ENCODE data around the gene KDM8.

Gene KDM8

DNA sequence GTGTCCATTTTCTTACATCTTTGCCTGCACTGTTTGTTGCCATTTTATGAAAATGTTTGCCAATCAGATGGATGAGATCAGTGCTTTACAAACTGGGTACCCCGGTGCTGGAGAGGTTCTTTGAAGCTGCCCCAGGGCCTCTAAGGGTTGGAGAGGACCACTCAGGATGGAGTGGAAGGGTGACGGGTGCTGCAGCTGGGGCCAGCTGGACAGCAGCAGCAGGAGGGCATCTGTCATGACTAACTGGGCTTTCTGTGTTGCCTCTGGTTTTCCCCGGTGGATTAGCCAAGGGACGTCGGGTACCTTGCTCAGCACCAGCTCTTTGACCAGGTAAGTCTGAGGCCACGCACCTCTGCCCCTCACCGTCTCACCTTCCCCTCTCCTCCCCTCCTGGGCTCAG is 12.3 kb downstream of the KDM8 start:
- DNase-seq (ENCODE audit: low read depth in 2 of 2) = no peak

GRCh38 chr16:27216297-27216885 is 13.1 kb downstream of the KDM8 start:
- no peak for DNase-seq (ENCODE audit: low read depth in 2 of 2)

GRCh38 chr16:27217256-27217655 is 13.9 kb downstream of the KDM8 start:
- peak in 1 of 2 experiments; percentile 34 for DNase-seq (ENCODE audit: low read depth in 2 of 2)

DNA sequence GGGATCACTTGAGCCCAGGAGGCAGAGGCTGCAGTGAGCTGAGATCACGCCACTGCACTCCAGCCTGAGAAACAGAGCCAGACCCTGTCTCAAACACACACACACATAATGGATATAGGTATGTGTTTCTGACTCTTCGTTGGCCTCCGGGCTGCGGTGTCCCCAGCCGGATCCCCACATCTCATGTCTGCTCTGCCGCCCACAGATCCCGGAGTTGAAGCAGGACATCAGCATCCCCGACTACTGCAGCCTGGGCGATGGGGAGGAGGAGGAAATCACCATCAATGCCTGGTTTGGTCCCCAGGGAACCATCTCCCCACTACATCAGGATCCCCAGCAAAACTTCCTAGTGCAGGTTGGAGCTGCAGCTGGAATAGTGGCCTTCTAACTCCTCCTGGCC is 15.4 kb downstream of the KDM8 start:
- DNase-seq (ENCODE audit: low read depth in 2 of 2) = no peak

- DNase-seq (ENCODE audit: low read depth in 2 of 2) = no peak
Observed at GRCh38 chr16:27219161-27219560, 15.8 kb downstream of the KDM8 start.

DNA sequence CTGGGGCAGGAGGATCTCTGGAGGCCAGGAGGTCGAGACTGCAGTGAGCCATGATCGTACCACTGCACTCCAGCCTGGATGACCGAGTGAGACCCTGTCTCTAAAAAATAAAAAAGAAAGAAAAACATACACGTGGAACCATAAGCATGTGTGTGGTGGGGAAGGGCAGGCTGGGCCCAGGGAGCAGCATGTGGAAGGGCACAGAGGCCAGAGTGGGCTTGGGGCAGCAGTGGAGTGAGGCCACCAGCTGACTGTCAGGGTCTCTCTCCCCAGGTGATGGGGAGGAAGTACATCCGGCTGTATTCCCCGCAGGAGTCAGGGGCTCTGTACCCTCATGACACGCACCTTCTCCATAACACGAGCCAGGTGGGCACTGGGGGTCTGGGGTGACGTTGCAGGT is 16.8 kb downstream of the KDM8 start:
- DNase-seq (ENCODE audit: low read depth in 2 of 2) = no peak

DNA sequence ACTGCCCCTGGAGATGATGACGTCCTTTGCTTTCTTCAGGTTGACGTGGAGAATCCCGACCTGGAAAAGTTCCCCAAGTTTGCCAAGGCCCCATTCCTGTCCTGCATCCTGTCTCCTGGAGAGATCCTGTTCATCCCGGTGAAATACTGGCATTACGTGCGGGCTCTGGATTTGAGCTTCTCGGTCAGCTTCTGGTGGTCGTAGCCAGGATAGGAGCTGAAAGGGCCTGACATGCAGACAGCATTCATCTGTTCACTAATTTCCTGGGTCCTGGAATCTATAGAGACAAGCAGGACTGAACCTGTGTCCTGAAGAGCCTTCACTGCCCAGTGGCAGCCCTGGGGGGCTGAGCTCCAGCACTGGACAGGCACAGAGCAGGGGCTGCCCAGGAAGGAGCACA is 17.2 kb downstream of the KDM8 start:
- DNase-seq (ENCODE audit: low read depth in 2 of 2) = no peak

- no peak for DNase-seq (ENCODE audit: low read depth in 2 of 2)
Observed at GRCh38 chr16:27220991-27221390, 17.7 kb downstream of the KDM8 start.

DNA sequence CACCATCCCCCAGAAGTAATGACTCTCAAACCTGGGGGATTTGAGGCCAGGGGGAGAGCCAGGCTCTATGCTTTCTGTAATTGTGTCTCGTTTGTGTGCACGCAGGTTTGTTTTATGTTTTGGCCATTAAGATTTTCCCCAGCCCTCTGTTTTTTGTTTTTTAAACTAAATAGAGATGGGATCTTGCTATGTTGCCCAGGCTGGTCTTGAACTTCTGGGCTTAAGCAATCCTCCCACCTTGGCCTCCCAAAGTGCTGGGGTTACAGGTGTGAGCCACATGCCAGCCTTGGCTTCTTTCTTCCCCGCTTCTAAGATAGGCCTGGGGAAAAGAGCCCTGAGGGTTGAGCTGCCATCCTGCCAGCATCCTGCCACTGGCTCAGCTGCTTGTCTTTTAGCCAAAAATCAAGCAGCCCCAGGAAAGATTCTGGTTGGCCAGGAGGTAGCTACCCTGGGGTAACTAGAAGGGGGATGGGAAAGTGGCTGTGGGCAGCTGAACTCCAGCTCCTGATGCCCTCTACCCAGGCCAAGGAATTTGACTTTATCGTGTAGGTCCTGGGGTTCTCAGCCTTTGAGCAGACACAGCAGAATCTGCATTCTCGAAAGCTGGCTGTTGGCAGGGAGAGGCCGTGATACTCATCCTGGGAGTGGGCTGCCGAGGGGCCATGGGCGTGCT is 18.4 kb downstream of the KDM8 start:
- DNase-seq (ENCODE audit: low read depth in 2 of 2) = no peak

GRCh38 chr16:27222249-27223225 is 19.2 kb downstream of the KDM8 start:
- DNase-seq (ENCODE audit: low read depth in 2 of 2) = no peak

DNA sequence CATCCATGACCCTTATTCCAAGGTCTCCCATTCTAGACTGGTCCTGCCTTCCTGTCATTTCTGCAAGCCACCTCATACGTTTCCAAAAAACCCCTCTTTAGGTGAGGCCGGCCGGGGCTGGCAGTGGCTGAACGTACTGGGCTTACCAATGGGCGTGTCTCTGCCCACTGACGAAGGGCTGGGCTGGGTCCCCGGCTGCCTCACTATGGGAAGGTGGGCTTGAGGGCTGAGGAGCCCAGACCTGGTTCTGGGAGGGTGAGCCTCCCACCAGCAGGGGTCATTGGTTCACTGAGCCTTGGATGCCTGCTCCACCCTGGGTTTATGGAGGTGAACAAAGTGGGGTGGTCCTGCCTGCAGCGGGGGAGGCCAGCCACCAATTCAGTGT is 19.9 kb downstream of the KDM8 start:
- DNase-seq (ENCODE audit: low read depth in 2 of 2) = no peak

GRCh38 chr16:27223701-27224100 is 20.4 kb downstream of the KDM8 start:
- no peak for DNase-seq (ENCODE audit: low read depth in 2 of 2)

- no peak for DNase-seq (ENCODE audit: low read depth in 2 of 2)
Observed at GRCh38 chr16:27224271-27224737, 21.0 kb downstream of the KDM8 start.

DNA sequence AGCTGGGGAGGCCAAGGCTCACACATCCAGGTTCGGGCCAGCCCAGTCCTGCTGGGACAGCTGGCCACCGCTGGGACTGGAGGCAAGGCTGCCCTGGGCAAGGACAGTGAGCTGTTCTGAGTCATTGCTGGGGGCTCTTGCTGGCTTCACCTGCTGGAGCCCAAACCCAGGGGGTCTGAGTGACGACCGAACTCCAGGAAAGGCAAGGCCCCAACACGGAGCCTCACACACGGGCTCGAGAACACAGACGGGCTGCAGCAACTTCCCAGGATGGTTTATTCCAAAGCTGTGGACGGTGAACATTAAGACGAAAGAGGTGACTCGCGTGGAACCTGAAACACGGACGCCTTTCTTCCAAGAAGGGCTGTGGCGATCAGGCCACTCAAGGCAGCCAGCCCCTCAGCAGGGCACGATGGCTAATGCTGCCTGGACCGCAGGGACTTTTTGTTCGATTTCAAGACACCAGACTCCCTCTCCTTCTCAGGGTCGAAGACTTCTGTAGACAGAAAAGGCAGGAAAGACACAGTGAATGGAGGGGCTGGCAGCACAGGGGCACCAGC is 21.5 kb downstream of the KDM8 start:
- no peak for DNase-seq (ENCODE audit: low read depth in 2 of 2)

GRCh38 chr16:27225536-27226360 is 22.4 kb downstream of the KDM8 start:
- no peak for DNase-seq (ENCODE audit: low read depth in 2 of 2)

DNA sequence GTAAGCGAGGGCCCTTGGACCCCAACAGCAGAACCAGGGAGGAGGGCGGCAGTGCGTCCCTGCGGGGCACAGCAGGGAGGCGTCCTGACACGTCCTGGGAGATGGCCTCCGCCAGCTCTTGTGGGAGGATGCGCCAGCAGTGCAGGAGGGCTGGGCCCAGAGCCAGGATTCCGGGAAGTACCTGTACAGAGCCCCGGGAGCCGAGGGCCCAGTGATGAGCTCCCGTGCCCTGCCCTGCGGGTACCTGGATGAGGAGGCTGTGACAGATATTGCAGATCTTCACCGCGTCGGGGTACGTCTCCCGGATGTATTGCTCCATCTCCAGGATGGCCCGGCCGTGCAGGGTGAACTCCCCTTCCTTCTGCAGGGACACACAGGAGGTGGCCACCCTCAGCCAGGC is 23.1 kb downstream of the KDM8 start:
- DNase-seq (ENCODE audit: low read depth in 2 of 2) = no peak

DNA sequence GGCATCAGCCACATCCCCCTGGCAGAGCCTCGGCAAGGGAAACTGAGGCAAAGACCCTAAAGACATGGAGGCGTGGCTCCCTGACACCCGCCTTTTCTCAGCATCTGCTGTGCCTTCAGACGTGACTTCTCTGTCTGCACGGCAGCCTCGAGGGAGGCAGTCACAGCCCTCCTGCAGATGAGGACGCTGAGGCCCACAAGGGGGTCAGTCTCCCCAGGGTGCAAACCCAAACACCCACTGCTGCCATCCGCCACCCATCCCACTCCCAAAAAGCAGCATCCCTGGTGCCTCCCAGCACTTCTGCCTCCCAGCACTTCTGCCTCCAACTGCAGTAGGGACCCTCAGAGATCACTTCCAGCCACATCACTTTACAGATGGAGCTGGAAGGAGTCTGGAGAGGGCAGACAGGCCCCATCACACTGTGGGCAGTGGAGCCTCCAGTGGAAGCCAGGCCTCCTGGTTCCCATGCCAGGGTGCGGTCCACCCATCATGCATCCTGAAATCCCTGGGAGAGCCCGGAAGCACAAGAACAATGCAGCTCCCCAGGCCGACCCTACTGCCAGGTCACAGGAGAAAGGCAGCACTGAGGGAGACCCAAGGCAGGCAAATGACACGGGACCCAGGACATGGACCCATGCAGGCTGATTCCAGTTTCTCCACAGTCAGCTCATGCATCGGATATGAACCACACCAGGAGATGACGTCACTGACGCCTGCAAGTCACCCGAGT is 23.8 kb downstream of the KDM8 start:
- no peak for DNase-seq (ENCODE audit: low read depth in 2 of 2)

DNA sequence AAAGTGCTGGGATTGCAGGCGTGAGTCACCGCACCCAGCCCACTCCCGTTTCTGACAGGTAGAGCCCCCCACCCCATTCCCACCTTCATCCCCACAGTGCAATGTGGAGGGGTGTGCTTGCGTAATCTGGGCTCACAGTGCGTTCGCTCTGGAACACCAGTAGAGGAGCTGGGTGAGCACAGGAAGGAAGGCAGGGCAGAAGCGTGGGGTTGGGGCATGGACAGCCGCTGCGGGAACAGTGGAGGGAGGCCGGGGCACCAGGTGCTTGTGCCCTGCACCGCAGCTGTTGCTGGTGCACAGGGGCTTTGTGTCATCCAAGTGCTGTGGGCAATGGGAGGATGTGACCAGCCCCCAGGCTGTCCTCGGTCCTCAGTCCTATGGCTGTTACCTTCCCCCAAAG is 24.7 kb downstream of the KDM8 start:
- DNase-seq (ENCODE audit: low read depth in 2 of 2) = no peak

- DNase-seq (ENCODE audit: low read depth in 2 of 2) = no peak
Observed at GRCh38 chr16:27228621-27229501, 25.5 kb downstream of the KDM8 start.

Measured in fibroblast of skin of left biceps (primary cell).